IMR-90 (cell line): ENCODE data around the gene KCNJ1.

ENCODE experiments used
- CTCF ChIP-seq: conservative IDR thresholded peaks from 2 replicates; pipeline ENCODE4 v1.5.1; 2012; ENCODE audit warnings: mild to moderate bottlenecking, low read depth, low read length, improper control_type of control experiment
- POLR2A ChIP-seq: IDR thresholded peaks from 2 replicates; pipeline ENCODE4 v1.6.1; 2012; ENCODE audit warnings: mild to moderate bottlenecking, low read depth, low read length
- RAD21 ChIP-seq: IDR thresholded peaks from 2 replicates; pipeline ENCODE4 v1.6.1; 2012; ENCODE audit warnings: low read length, improper control_type of control experiment

GRCh38 chr11:128837627-128838026, 29.5 kb downstream of the KCNJ1 start:
- TF ChIP-seq CTCF (no peak), POLR2A (no peak), RAD21 (no peak)
